IMR-90 (cell line): ENCODE measurements around the gene RYR3.

Source experiments
- BHLHE40 ChIP-seq: fragments of 150-350 bp; IDR thresholded peaks from 2 replicates; pipeline ENCODE4 v1.6.1; 2016; ENCODE audit warnings: mild to moderate bottlenecking, low read depth, low read length
- CEBPB ChIP-seq: IDR thresholded peaks from 2 replicates; pipeline ENCODE4 v1.6.1; 2012; ENCODE audit warnings: low read depth, low read length, improper control_type of control experiment
- FOS ChIP-seq: fragments of 150-350 bp; IDR thresholded peaks from 2 replicates; pipeline ENCODE4 v1.6.1; 2016; ENCODE audit warnings: low read depth, low read length
- MAFK ChIP-seq: IDR thresholded peaks from 2 replicates; pipeline ENCODE4 v1.6.1; 2012; ENCODE audit warnings: low read depth, low read length, improper control_type of control experiment
- MAZ ChIP-seq: IDR thresholded peaks from 2 replicates; pipeline ENCODE4 v1.6.1; 2012; ENCODE audit warnings: low read depth, mild to moderate bottlenecking, low read length, improper control_type of control experiment, moderate library complexity, borderline replicate concordance
- MXI1 ChIP-seq: IDR thresholded peaks from 2 replicates; pipeline ENCODE4 v1.6.1; 2012; ENCODE audit warnings: low read depth, mild to moderate bottlenecking, low read length, moderate library complexity, borderline replicate concordance
- POLR2A ChIP-seq: IDR thresholded peaks from 2 replicates; pipeline ENCODE4 v1.6.1; 2012; ENCODE audit warnings: mild to moderate bottlenecking, low read depth, low read length
- RAD21 ChIP-seq: IDR thresholded peaks from 2 replicates; pipeline ENCODE4 v1.6.1; 2012; ENCODE audit warnings: low read length, improper control_type of control experiment
- RCOR1 ChIP-seq: IDR thresholded peaks from 2 replicates; pipeline ENCODE4 v1.6.1; 2012; ENCODE audit warnings: mild to moderate bottlenecking, low read length, improper control_type of control experiment; ENCODE audit not compliant: insufficient replicate concordance
- RFX5 ChIP-seq: IDR thresholded peaks from 2 replicates; pipeline ENCODE4 v1.8.0; 2012; ENCODE audit warnings: low read depth, mild to moderate bottlenecking, low read length, moderate library complexity
- SMC3 ChIP-seq: fragments of 150-350 bp; IDR thresholded peaks from 2 replicates; pipeline ENCODE4 v1.6.1; 2016; ENCODE audit warnings: low read depth, mild to moderate bottlenecking, antibody characterized with exemption, low read length, moderate library complexity
- TF ChIP-seq, protein P1 (sequence below): fragments of 150-350 bp; IDR thresholded peaks from 2 replicates; pipeline ENCODE4 v1.6.1; 2017; ENCODE audit warnings: mild to moderate bottlenecking, antibody characterized with exemption, low read length, low read depth
- TF ChIP-seq, protein P2 (sequence below): conservative IDR thresholded peaks from 2 replicates; pipeline ENCODE4 v1.5.1; 2012; ENCODE audit warnings: mild to moderate bottlenecking, low read depth, low read length, improper control_type of control experiment

DNA sequence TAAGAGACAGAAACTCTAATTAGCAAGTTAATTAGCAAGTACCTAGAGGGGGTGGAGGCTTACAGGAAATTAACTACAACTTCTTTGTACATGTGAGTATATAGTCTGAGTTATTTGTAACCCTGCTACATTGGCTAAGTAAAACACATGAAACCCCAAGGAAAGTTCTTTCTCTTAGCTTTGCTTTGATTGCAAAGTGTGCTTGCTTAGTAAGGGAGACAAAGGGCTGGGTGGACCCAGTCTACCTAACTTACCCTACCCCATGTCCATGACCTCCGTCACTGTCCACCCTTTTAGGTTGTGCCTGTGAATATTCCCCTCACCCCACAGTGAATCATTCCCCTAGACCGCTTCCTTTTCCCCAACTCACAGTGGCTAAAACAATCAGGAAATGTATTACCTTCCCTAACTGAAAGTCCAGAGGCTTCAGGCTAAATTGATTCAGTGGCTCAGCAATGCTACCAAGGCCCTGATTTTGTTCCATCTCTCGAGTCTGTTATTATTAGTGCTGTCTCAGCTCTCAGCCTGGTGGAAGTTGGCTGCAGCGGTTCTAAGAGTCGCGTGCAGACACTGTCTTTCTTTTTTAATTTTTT, 31.1 kb upstream of the RYR3 start:
- TF ChIP-seq, protein P1, sequence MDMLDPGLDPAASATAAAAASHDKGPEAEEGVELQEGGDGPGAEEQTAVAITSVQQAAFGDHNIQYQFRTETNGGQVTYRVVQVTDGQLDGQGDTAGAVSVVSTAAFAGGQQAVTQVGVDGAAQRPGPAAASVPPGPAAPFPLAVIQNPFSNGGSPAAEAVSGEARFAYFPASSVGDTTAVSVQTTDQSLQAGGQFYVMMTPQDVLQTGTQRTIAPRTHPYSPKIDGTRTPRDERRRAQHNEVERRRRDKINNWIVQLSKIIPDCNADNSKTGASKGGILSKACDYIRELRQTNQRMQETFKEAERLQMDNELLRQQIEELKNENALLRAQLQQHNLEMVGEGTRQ = no peak
- TF ChIP-seq, protein P2, sequence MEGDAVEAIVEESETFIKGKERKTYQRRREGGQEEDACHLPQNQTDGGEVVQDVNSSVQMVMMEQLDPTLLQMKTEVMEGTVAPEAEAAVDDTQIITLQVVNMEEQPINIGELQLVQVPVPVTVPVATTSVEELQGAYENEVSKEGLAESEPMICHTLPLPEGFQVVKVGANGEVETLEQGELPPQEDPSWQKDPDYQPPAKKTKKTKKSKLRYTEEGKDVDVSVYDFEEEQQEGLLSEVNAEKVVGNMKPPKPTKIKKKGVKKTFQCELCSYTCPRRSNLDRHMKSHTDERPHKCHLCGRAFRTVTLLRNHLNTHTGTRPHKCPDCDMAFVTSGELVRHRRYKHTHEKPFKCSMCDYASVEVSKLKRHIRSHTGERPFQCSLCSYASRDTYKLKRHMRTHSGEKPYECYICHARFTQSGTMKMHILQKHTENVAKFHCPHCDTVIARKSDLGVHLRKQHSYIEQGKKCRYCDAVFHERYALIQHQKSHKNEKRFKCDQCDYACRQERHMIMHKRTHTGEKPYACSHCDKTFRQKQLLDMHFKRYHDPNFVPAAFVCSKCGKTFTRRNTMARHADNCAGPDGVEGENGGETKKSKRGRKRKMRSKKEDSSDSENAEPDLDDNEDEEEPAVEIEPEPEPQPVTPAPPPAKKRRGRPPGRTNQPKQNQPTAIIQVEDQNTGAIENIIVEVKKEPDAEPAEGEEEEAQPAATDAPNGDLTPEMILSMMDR = no peak
- no peak for TF ChIP-seq POLR2A
- no peak for TF ChIP-seq CEBPB
- TF ChIP-seq SMC3 = no peak
- TF ChIP-seq MAFK = no peak
- no peak for TF ChIP-seq RAD21
- no peak for TF ChIP-seq FOS
- no peak for TF ChIP-seq RFX5
- TF ChIP-seq BHLHE40 = no peak
- TF ChIP-seq MXI1 = no peak
- TF ChIP-seq MAZ = no peak
- no peak for TF ChIP-seq RCOR1
